Activated CD8-positive, alpha-beta T cell treated with anti-CD3 and anti-CD28 coated beads for 36 hours (primary cell): ENCODE data around the gene NSD1. TPM values are rescaled to one million over a fixed set of nuclear protein-coding genes. Genes with fewer than 3 reads are reported as not detected.
"Not testable (repeated sequence)": the region's sequence is repeated elsewhere in the genome, so short reads cannot be mapped to it uniquely, and the experiment has no call there.

Source experiments
- ATAC-seq: fragments of 200-7000 bp; cut with Tn5 transposase; one replicate; pipeline ENCODE4 v1.10.0; 2021; ENCODE audit warnings: mild to moderate bottlenecking, moderate library complexity
- CTCF ChIA-PET: fragments of 350-600 bp; sonication (Branson Sonifier 250); formaldehyde crosslinking; loops from one replicate; lab custom pipeline; 2021; ENCODE audit warnings: antibody characterized with exemption; lab: Charles Lee
- POLR2A ChIA-PET: fragments of 350-600 bp; sonication (Branson Sonifier 250); formaldehyde crosslinking; loops from one replicate; lab custom pipeline; 2021; ENCODE audit warnings: antibody characterized with exemption; lab: Charles Lee
- DNase-seq: peaks from one replicate; pipeline ENCODE4 v3.0.0-alpha.2; 2020
- H3K27ac Mint-ChIP-seq: one replicate; pipeline ENCODE4 v1.8.0; 2021; ENCODE audit warnings: mild to moderate bottlenecking, mixed read lengths
- H3K27me3 Mint-ChIP-seq: one replicate; pipeline ENCODE4 v1.8.0; 2021; ENCODE audit warnings: mixed read lengths
- H3K36me3 Mint-ChIP-seq: one replicate; pipeline ENCODE4 v1.8.0; 2021; ENCODE audit warnings: low read depth, mixed read lengths
- H3K4me1 Mint-ChIP-seq: one replicate; pipeline ENCODE4 v1.8.0; 2021; ENCODE audit warnings: low read depth, mixed read lengths
- H3K4me3 Mint-ChIP-seq: one replicate; pipeline ENCODE4 v1.8.0; 2021; ENCODE audit warnings: mild to moderate bottlenecking, moderate library complexity, mixed read lengths
- H3K9me3 Mint-ChIP-seq: one replicate; pipeline ENCODE4 v1.8.0; 2021; ENCODE audit warnings: mixed read lengths
- CTCF ChIP-seq: fragments of 200-600 bp; IDR thresholded peaks from one replicate; pipeline ENCODE4 v1.8.0; 2022; ENCODE audit warnings: antibody characterized with exemption, mild to moderate bottlenecking
- intact Hi-C: fragments of 100-400 bp; cut with micrococcal nuclease; formaldehyde crosslinking; loops from one replicate; pipeline ENCODE4 v1.10.0; 2022
- total RNA-seq, 2 experiments: library from RNA; stranded (reverse); gene quantifications; one replicate each; pipeline ENCODE4 v1.2.3, GENCODE V29; 2021

The NSD1 gene
- total RNA-seq, 2 experiments from 2014 or later, result 60.1 to 64.8 TPM

DNA sequence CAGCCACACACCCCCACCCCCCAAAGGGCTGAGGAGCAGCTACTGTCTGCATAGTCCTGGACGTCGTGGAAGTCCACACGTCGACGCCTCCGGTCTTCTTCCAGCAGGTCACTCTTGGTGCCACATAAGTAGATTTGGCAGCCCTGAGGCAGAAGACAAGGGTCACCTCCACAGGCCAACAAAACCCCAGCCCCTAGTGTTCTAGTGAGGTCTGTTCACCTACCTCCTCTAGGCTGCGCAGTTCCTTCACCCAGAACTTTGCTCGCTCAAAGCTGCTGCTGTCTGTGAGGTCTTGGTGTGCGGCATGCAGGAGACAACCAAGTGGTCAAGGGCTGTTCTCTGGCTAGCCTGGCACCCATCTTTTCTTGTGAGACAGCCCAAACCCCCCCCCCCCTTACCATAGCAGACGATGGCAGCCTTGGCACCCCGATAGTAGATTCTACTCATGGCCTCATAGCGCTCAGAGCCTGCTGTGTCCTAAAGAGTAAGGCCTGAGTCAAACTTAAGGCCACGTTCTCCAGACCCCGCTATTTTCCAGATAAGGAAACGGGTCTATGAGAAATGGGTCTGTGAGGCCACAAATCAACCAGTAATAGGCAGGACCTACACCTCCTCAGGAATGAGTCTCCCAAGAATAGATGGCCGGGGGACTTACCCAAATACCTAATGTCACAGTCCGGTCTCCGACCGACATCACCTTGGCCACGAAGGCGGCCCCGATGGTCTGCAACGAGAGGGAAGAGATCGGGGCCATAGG lies 169.0 kb downstream of the NSD1 start:
- intact Hi-C loops, result loop anchor here (5.0 kb wide), 1 partner anchor 190 kb away; no protein-coding TSS in a partner anchor

GRCh38 chr5:177303121-177303924 lies 169.8 kb downstream of the NSD1 start, which contains the start of the genes PRELID1 and RAB24:
Gene PRELID1 (plus strand): TSS chr5:177303799. CDS start chr5:177303986, 187 bp downstream.
Gene RAB24 (minus strand): TSS chr5:177303719. CDS start chr5:177303288, 431 bp downstream.
- peak; percentile 51 for TF ChIP-seq CTCF
- CTCF ChIA-PET, result interaction anchor here (0.6 to 2.8 kb wide), 10 partner anchors 7 to 213 kb away, joined by 3 to 16 read pairs (median 3); no protein-coding TSS in a partner anchor
- Mint-ChIP-seq H3K9me3 (no peaks in the 10 kb centered on the region), H3K4me1 (peaks cover 57% of the 10 kb centered on the region), H3K27ac (peak within 1 kb of the TSS; percentile 91), H3K27me3 (no peaks in the 10 kb centered on the region), H3K36me3 (peaks cover 45% of the 10 kb centered on the region), H3K4me3 (peak within 1 kb of the TSS; percentile 98)
- POLR2A ChIA-PET, result interaction anchor here (0.5 to 1.4 kb wide), 7 partner anchors 9 to 311 kb away, joined by 3 to 6 read pairs (median 4); partner anchors contain the start of genes GRK6, LMAN2 and MXD3
- DNase-seq (peak; percentile 91), ATAC-seq (peak; percentile 72)
- intact Hi-C loops, result loop anchor here (5.0 kb wide), 1 partner anchor 191 kb away; no protein-coding TSS in a partner anchor

More for the DNA sequence above, 169.0 kb downstream of the NSD1 start:
- ChIA-PET CTCF (interaction anchor here (0.8 to 7.0 kb wide), 7 partner anchors 7 to 190 kb away, joined by 3 to 43 read pairs (median 4); no protein-coding TSS in a partner anchor), POLR2A (interaction anchor here (0.5 to 1.4 kb wide), 10 partner anchors 7 to 310 kb away, joined by 3 to 6 read pairs (median 3); partner anchors contain the start of genes GRK6, LMAN2 and MXD3)
- TF ChIP-seq CTCF, result no peak
- peaks cover 45% of the 10 kb centered on the region for H3K36me3 Mint-ChIP-seq
- peak overlapping the region; percentile 87 for H3K27ac Mint-ChIP-seq
- peak overlapping the region; percentile 98 for H3K4me3 Mint-ChIP-seq
- ATAC-seq, result no peak
- H3K4me1 Mint-ChIP-seq, result peaks cover 58% of the 10 kb centered on the region
- no peak for DNase-seq
- H3K9me3 Mint-ChIP-seq, result no peaks in the 10 kb centered on the region
- no peaks in the 10 kb centered on the region for H3K27me3 Mint-ChIP-seq

- Mint-ChIP-seq H3K27me3 (no peaks in the 10 kb centered on the region), H3K27ac (peak overlapping the region; percentile 91), H3K4me3 (peak overlapping the region; percentile 98), H3K4me1 (peaks cover 55% of the 10 kb centered on the region), H3K9me3 (no peaks in the 10 kb centered on the region), H3K36me3 (peaks cover 45% of the 10 kb centered on the region)
- intact Hi-C loops, result loop anchor here (5.0 kb wide), 1 partner anchor 192 kb away; no protein-coding TSS in a partner anchor
- DNase-seq (no peak), ATAC-seq (no peak)
- TF ChIP-seq CTCF, result no peak
- CTCF ChIA-PET, result interaction anchor here (0.6 to 1.1 kb wide), 7 partner anchors 9 to 212 kb away, joined by 3 to 6 read pairs (median 3); no protein-coding TSS in a partner anchor
- POLR2A ChIA-PET, result interaction anchor here (0.7 to 1.4 kb wide), 4 partner anchors 9 to 189 kb away, joined by 3 to 6 read pairs (median 4); partner anchors contain the start of gene GRK6
These were observed 170.4 kb downstream of the NSD1 start for GRCh38 chr5:177303925-177304391.

DNA sequence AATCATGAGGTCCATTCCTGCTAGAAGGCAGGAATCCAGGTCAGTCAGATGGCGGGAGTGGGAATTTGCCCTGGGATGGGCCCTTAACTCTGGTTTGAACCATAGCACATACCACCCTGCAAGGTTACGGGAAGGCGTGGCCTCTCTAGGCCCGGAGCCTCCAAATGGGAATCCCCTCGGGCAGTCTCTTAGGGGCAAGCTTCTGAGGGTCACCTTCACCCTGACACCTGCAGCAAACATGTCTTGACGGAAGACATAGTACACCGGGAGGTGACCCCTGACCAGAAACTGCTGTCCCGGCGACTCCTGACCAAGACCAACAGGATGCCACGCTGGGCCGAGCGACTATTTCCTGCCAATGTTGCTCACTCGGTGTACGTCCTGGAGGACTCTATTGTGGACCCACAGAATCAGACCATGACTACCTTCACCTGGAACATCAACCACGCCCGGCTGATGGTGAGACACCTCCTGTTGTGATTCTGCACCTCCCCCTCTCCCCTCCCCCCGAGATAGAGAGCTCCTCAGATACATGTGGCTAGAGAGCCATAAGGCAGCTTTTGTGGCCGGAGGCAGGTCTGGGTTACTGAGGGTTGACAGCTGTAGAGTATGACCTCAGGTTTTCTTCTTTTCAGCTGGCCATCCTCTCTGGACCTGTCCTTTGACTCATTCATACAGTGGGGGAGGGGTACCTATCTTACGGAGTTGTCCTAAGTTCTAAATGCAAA lies 171.0 kb downstream of the NSD1 start:
- H3K36me3 Mint-ChIP-seq, result peaks cover 45% of the 10 kb centered on the region
- POLR2A ChIA-PET, result interaction anchor here (0.7 to 1.0 kb wide), 2 partner anchors 8 to 24 kb away, joined by 3 read pairs; no protein-coding TSS in a partner anchor
- no peak for ATAC-seq

GRCh38 chr5:177306103-177306640 lies 172.6 kb downstream of the NSD1 start:
- Mint-ChIP-seq H3K4me3 (peak overlapping the region; percentile 98), H3K36me3 (peaks cover 46% of the 10 kb centered on the region), H3K4me1 (peaks cover 50% of the 10 kb centered on the region), H3K27ac (peak overlapping the region; percentile 40)
- CTCF ChIA-PET, result interaction anchor here (1.0 to 1.3 kb wide), 3 partner anchors 10 to 151 kb away, joined by 3 to 4 read pairs (median 4); no protein-coding TSS in a partner anchor
- H3K27me3 Mint-ChIP-seq, H3K9me3 Mint-ChIP-seq, intact Hi-C loops, ATAC-seq, DNase-seq, POLR2A ChIA-PET: not testable (repeated sequence)

More for the DNA sequence above, 171.0 kb downstream of the NSD1 start:
- CTCF ChIA-PET, result interaction anchor here (1.1 kb wide), 1 partner anchor 211 kb away, joined by 3 read pairs; no protein-coding TSS in a partner anchor
- Mint-ChIP-seq H3K4me1 (peaks cover 55% of the 10 kb centered on the region), H3K4me3 (peak overlapping the region; percentile 98), H3K27me3 (no peaks in the 10 kb centered on the region), H3K27ac (peak overlapping the region; percentile 91), H3K9me3 (no peaks in the 10 kb centered on the region)
- no peak for TF ChIP-seq CTCF
- DNase-seq, result peak; percentile 54
- intact Hi-C loops, result loop anchor here (5.0 kb wide), 1 partner anchor 192 kb away; no protein-coding TSS in a partner anchor
